ENCODE results near the gene GARS1. TPM values are rescaled to one million over a fixed set of nuclear protein-coding genes. Genes with fewer than 3 reads are reported as not detected.

Gene GARS1
- polyA plus RNA-seq, 3 donors, result 46.0 to 68.4 (median 48.6) TPM

DNA sequence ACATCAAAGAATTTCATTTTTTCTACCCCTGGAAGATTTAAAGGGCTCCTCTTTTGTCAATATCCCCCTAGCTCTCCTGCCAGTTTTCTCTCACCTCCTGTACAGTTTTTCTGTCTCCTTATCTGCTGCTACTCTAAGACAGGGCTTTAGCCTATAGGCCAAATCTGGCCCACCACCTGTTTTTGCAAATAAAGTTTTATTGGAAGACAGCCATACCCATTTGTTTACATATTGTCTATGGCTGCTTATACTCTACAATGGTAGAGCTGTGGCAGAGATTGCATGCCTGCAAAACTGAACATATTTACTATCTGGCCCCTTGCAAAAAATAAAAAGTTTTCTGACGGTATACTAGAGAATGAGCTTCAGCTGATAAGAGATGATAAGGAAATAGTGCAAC is 37.4 kb upstream of the GARS1 start:
- Mint-ChIP-seq H3K27ac (no peak overlapping the region), H3K9me3 (no peaks in the 10 kb centered on the region), H3K36me3 (peaks cover 30 to 34% of the 10 kb centered on the region in 2 donors), H3K4me3 (no peak overlapping the region), H3K4me1 (no peaks in the 10 kb centered on the region), H3K27me3 (ENCODE audit: low read depth in 3 of 3) (no peaks in the 10 kb centered on the region)
- no peak for TF ChIP-seq CTCF (IDR thresholded peaks at IDR 0.05)
- no peak for DNase-seq
- Histone ChIP-seq H2AFZ (ENCODE audit: insufficient read depth, low read depth, low read length, poor library complexity, severe bottlenecking) (no peak overlapping the region), H3K4me2 (replicated peaks; ENCODE audit: extremely low read depth, low read length, poor library complexity, severe bottlenecking) (no peak overlapping the region), H3K79me2 (ENCODE audit: insufficient read depth, low read length) (no peaks in the 10 kb centered on the region), H4K20me1 (ENCODE audit: insufficient read depth, low read length) (peaks cover 13% of the 10 kb centered on the region), H3K27ac (ENCODE audit: low read depth in 1 of 2, low read length in 2 of 2) (no peak overlapping the region), H3K4me3 (replicated peaks in 1 of 3; ENCODE audit: low read depth in 2 of 3, low read length in 3 of 3) (no peak overlapping the region), H3K4me1 (ENCODE audit: control insufficient read depth in 1 of 2, insufficient read depth in 2 of 2, low read length in 2 of 2) (no peaks in the 10 kb centered on the region), H3K9me3 (replicated peaks in 1 of 2; ENCODE audit: control insufficient read depth in 1 of 2, insufficient read depth in 1 of 2, low read length in 2 of 2) (no peaks in the 10 kb centered on the region), H3K9ac (ENCODE audit: insufficient read depth, low read length, poor library complexity, severe bottlenecking) (no peak overlapping the region), H3K36me3 (replicated peaks in 1 of 2; ENCODE audit: control insufficient read depth in 1 of 2, insufficient read depth in 2 of 2, low read length in 2 of 2) (peaks cover 40 to 76% of the 10 kb centered on the region in 2 donors), H3K27me3 (ENCODE audit: control insufficient read depth in 2 of 2, insufficient read depth in 2 of 2, low read length in 2 of 2) (no peaks in the 10 kb centered on the region)
- WGBS (ENCODE audit: insufficient coverage), result 100% methylated on average over 1 of the region's 1 CpG
- intact Hi-C loops (cut with micrococcal nuclease), result no loop called here

- peaks cover 43 to 46% of the 10 kb centered on the region in 2 donors for H3K36me3 Mint-ChIP-seq
Observed at GRCh38 chr7:30559611-30560010, 35.1 kb upstream of the GARS1 start.

More at GRCh38 chr7:30559611-30560010, 35.1 kb upstream of the GARS1 start:
- DNase-seq, result no peak
- Histone ChIP-seq H3K79me2 (ENCODE audit: insufficient read depth, low read length) (no peaks in the 10 kb centered on the region), H3K36me3 (replicated peaks in 1 of 2; ENCODE audit: control insufficient read depth in 1 of 2, insufficient read depth in 2 of 2, low read length in 2 of 2) (peaks cover 56 to 93% of the 10 kb centered on the region in 2 donors), H3K4me1 (ENCODE audit: control insufficient read depth in 1 of 2, insufficient read depth in 2 of 2, low read length in 2 of 2) (no peaks in the 10 kb centered on the region), H3K4me2 (replicated peaks; ENCODE audit: extremely low read depth, low read length, poor library complexity, severe bottlenecking) (no peak overlapping the region), H3K4me3 (replicated peaks in 1 of 3; ENCODE audit: low read depth in 2 of 3, low read length in 3 of 3) (no peak overlapping the region), H2AFZ (ENCODE audit: insufficient read depth, low read depth, low read length, poor library complexity, severe bottlenecking) (no peak overlapping the region), H3K9ac (ENCODE audit: insufficient read depth, low read length, poor library complexity, severe bottlenecking) (no peak overlapping the region), H3K27ac (ENCODE audit: low read depth in 1 of 2, low read length in 2 of 2) (no peak overlapping the region), H3K27me3 (ENCODE audit: control insufficient read depth in 2 of 2, insufficient read depth in 2 of 2, low read length in 2 of 2) (no peaks in the 10 kb centered on the region), H4K20me1 (ENCODE audit: insufficient read depth, low read length) (peaks cover 22% of the 10 kb centered on the region), H3K9me3 (replicated peaks in 1 of 2; ENCODE audit: control insufficient read depth in 1 of 2, insufficient read depth in 1 of 2, low read length in 2 of 2) (no peaks in the 10 kb centered on the region)
- H3K4me1 Mint-ChIP-seq, result no peaks in the 10 kb centered on the region
- intact Hi-C loops (cut with micrococcal nuclease), result loop anchor here in 1 of 2 donors (5.0 kb wide), 1 partner anchor 47 kb away; no protein-coding TSS in a partner anchor
- H3K9me3 Mint-ChIP-seq, result no peaks in the 10 kb centered on the region
- H3K27me3 Mint-ChIP-seq (ENCODE audit: low read depth in 3 of 3), result no peaks in the 10 kb centered on the region
- H3K4me3 Mint-ChIP-seq, result no peak overlapping the region
- TF ChIP-seq CTCF (IDR thresholded peaks at IDR 0.05), result no peak
- H3K27ac Mint-ChIP-seq, result no peak overlapping the region
- 100% methylated on average over 1 of the region's 5 CpGs for WGBS (ENCODE audit: insufficient coverage)

Data from CD14-positive monocyte (primary cell).